HPDE6-E6E7 (cell line): ENCODE results near the gene RAB38.
A peak's percentile ranks its signal among the peaks of the same experiment; 100 is the strongest.

Source experiments
- DNase-seq: peaks from one replicate; pipeline ENCODE4 v3.0.0; 2011; ENCODE audit warnings: missing footprints; ENCODE audit errors: extremely low spot score

The RAB38 gene

DNA sequence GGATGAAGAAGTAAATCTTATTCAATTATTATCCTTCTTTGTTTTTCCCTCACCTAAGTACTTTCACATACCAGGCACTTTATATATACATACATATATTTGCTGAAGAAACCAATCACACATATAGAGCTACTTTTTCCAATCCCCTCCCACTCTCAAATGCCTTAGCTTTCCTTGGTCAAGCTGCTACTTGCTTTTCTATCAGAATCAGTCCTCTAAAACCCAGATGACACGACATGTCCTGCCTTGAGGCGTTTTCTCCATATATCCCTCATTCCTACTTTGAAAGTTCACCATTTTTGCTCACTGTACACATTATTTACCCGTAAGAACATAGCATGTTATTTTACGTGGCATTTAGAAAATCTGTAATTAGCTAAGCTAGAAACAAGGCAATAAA is 5.4 kb downstream of the RAB38 start:
- DNase-seq: no peak

- no peak for DNase-seq
Measured at GRCh38 chr11:88169471-88169870, 5.8 kb downstream of the RAB38 start.

DNA sequence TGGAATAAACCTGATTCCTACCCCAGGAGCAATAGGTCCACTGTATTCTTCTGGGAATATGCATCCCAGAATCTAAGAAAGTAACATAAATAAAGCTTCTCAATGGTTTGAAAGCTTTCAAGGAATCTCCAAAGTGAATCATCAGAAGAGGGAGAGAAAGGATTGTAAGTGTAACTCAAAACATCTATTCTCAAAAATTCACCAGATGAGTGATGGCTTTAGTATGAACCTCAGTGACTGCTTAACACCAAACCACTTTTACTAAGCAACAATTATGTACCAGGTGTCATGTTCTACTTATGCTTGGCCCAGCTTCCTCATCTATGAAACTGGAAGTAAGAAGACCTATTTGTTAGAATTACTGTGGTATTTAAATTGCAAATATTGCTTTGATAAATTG is 7.4 kb downstream of the RAB38 start:
- no peak for DNase-seq

- no peak for DNase-seq
Measured at GRCh38 chr11:88164806-88165585, 10.2 kb downstream of the RAB38 start.

GRCh38 chr11:88164320-88164719 is 10.9 kb downstream of the RAB38 start:
- no peak for DNase-seq

DNA sequence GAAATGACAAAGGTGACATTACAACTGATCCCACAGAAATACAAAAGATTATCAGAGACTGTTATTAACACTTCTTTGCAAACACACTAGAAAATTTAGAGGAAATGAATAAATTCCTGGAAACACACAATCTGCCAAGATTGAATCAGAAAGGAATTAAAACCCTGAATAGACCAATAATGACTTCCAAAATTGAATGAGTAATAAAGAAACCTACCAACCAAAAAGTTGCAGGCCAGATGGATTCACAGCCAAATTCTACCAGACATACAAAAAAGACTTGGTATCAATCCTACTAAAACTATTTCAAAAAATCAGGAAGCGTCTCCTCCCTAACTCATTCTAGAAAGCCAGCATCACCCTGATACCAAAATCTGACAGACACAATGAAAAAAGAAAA is 17.2 kb downstream of the RAB38 start:
- no peak for DNase-seq

DNA sequence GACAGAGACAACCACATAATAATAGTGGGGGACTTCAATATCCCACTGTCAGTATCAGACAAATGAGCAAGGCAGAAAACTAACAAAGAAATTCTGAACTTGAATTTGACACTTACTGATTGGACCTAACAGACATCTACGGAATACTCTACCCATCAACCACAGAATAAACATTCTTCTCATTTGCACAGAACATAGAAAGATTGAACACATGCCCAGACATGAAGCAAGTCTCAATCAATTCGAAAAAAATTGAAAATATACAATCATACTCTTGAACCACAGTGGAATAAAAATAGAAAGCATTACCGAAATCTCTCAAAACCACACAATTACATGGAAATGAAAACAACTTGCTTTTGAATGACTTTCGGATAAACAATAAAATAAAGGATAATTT is 17.9 kb downstream of the RAB38 start:
- DNase-seq: no peak

- no peak for DNase-seq
Measured at GRCh38 chr11:88152381-88152780, 22.9 kb downstream of the RAB38 start.

DNA sequence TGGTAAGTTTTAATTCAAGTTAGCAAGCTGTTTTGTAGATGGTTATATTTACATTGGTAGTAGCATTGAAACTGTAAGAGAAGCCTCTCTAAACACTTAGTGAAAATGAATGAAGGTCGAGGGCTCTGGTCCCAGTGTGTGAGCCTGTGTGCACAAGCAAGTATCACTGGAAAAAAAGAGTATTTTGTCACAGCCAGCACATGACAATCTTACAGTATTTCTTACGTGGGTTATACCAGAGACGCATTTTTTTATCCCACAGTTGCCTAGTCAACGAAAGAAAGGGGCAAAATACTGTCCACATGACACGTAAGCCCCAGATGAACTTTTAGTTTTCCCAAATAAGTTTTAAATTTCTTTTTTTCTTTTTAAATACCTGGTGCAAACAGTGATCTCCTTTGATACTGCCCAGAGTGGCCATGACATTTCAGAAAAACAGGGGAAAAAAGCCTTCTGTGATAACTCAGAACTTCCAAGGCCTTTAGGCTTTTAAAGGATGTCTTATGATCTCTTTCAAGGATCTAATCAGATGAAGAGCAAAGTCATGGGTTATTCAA is 23.5 kb downstream of the RAB38 start:
- DNase-seq: no peak

DNA sequence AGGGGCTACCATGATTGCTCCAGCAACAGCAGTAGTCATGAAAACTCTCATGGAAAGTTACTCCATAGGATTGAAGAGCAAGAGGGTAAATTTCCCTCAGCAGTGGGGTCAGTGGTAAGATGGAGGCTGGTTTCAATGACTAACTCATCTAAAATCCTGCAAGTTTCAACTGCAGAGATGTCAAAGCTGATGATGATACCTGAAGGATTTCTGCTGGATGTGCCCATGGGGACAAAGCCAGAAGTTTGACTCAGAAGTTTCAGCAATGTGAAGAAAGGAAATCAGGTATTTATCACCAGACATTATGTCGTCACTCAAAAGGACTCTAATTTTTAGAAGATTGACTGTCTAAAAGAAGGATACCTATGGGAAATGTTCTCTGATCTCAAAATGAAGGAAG is 29.1 kb downstream of the RAB38 start:
- no peak for DNase-seq

- DNase-seq: no peak
Measured at GRCh38 chr11:88139865-88140264, 35.4 kb downstream of the RAB38 start.

DNA sequence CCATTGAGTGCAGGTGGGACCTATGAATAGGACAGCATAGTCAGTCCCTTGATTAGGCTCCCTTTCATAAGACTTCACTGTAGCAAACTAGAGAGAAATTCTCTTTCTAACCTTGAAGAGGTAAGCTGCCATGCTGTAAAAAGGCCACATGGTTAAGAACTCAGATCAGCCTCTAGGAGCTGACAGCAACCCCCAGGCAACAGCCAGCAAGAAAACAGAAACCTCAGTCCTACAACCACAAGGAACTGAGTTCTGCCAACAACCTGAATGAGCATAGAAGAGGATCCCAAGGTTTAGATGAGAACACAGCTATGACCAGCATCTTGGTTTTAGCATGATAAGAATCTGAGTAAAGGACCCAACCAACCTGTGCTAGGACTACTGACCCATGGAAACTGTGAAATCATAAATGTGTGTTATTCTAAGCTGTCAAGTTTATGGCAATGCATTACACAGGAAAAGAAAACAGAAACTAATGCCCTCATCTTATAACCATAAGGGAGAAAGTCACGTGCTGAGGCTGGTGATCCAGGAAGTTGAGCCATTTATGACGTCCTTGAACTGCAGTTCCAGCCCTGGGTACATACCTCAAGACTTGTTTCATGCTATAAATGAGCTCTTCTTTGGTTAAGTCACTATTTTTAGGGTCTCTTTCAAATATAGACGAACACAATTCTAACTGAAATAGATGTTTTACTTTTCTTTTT is 43.3 kb downstream of the RAB38 start:
- no peak for DNase-seq

- DNase-seq: no peak
Measured at GRCh38 chr11:88122956-88123355, 52.3 kb downstream of the RAB38 start.

GRCh38 chr11:88119561-88119960 is 55.7 kb downstream of the RAB38 start:
- no peak for DNase-seq

DNA sequence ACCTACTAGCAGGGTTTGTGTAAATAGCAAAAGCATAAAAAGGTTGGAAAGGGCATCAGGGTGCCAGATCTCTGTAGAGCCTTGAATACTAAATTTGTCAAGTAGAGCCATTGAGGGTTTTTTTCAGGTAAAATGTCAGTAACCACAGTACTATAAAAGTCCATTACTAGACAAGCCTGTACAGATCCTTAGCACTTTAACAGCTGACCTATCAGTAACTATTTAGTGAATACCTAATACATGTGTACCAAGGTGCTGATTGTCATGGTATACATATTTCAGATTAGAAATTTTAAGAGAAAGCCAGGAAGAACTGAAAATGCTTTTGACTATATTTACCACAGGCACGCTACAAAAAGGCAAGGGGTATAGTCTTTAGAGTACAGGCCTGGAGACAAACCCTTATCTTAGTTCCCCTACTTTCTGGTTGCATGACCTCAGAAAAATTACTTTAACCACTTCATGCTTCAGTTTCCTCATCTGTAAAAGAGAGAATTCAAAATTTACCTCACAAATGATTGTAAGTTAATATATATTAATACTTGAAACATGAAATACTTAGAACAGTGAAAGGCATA is 57.9 kb downstream of the RAB38 start:
- DNase-seq: no peak

GRCh38 chr11:88115828-88116755 is 59.2 kb downstream of the RAB38 start:
- no peak for DNase-seq

DNA sequence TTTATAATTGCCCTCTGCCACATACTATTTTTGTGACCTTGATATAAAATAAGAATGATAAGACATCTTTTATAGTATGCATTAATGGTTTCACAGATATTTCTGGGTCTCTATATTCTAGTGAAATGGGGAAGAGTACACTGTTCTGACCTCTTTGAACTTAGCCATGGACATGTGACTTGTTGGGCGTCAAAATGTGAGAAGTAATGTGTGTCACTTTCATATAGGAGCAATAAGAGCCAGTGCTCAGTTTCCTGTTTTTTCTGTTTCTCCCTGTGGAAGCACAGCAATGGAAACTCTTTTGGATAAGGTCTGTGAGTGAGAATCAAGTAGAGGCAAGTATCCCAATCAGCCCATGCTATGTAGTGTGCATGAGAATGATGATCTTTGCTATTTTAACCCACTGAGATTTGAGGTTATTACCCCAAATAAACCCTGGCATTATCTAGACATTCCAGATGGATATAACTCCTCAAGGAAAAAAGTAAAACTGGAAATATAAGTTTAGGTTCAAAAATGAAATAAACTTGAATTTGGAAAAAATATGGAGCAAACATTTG is 60.7 kb downstream of the RAB38 start:
- DNase-seq: no peak

DNA sequence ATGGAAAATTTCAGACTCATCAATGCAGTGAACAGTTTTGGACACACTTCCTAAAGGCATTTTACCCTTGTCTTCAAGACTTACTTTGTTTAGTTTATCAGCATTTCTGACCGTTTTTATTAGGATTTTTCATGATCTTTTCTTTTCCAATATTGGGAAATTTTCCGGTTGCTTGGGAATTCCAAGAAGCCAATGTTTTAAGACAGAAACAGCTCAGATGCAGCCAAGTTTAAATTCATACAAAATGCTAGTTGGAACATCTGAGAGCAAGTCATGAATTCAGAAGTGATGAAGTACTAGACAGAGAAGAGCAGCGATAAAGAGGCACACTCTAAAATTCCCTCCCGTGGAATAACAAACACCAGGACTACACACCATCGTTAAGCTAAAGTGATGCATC is 68.6 kb downstream of the RAB38 start:
- DNase-seq: no peak

DNA sequence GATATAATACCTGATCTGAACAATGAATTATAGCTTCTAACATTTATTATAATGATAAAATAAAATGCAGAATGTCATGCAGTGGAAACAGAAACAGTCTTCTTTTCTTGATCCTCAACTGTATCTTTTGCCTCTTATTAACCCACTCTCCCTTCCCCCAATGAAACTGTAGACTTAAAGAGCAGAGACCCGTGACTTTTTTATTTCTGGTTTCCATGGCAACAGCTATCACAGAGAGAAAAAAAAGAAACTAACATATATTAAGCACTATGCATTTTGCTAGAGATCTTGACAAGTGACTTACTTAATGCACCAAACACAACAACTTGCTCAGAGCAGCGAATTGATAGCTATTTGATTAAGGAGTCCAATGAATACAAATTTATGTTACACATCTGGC is 69.3 kb downstream of the RAB38 start:
- no peak for DNase-seq

DNA sequence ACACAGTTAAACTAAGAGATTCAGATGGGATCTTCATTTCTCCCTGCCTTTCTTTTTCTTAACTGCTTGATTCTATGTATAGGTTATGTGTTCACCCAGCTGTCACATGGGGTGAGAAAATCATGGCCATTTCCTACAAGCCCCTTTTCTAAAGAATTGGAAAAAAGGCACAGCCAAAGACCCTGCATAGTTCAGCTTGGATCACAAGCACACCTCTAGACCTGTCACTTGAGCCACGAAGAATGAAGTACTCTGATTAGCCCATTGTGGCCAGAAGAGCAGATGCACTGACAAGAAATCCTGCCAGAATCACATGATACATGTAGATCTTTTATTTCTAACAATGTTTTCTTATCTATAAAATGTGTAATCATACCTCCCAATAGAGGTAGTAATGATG is 69.7 kb downstream of the RAB38 start:
- DNase-seq: no peak

GRCh38 chr11:88104408-88104807 is 70.8 kb downstream of the RAB38 start:
- peak; percentile 35 for DNase-seq
